CD8-positive, alpha-beta memory T cell (primary cell): ENCODE results near the gene TXK. TPM values are rescaled to one million over a fixed set of nuclear protein-coding genes. Genes with fewer than 3 reads are reported as not detected.
A peak's percentile ranks its signal among the peaks of the same experiment; 100 is the strongest.

Experiments used
- CTCF ChIA-PET: fragments of 350-600 bp; sonication (Branson Sonifier 250); formaldehyde crosslinking; loops from one replicate; lab custom pipeline; 2021; ENCODE audit warnings: antibody characterized with exemption; lab: Charles Lee
- POLR2A ChIA-PET: fragments of 350-600 bp; sonication (Branson Sonifier 250); formaldehyde crosslinking; loops from one replicate; lab custom pipeline; 2021; ENCODE audit warnings: antibody characterized with exemption; lab: Charles Lee
- DNase-seq, 5 donors: peaks; one replicate each; pipeline versions ENCODE4 v3.0.0 to v3.0.0-alpha.2; 2020 to 2022; ENCODE audit warnings: mixed read lengths in 1 of 5
- H3K27ac ChIP-seq: one replicate; pipeline ENCODE4 v1.7.0; 2013; ENCODE audit warnings: low read depth, mild to moderate bottlenecking, low read length, moderate library complexity
- H3K27me3 ChIP-seq: 2 replicates; pipeline ENCODE4 v1.7.0; 2013; ENCODE audit warnings: low read length, mild to moderate bottlenecking; ENCODE audit not compliant: insufficient read depth, poor library complexity, severe bottlenecking
- H3K36me3 ChIP-seq: 2 replicates; pipeline ENCODE4 v1.7.0; 2013; ENCODE audit warnings: mild to moderate bottlenecking, low read length, moderate library complexity; ENCODE audit not compliant: insufficient read depth
- H3K4me1 ChIP-seq: 2 replicates; pipeline ENCODE4 v1.7.0; 2013; ENCODE audit warnings: mild to moderate bottlenecking, low read length, moderate library complexity; ENCODE audit not compliant: insufficient read depth
- H3K4me3 ChIP-seq: 2 replicates; pipeline ENCODE4 v1.7.0; 2013; ENCODE audit warnings: mild to moderate bottlenecking, low read length
- H3K9me3 ChIP-seq: 2 replicates; pipeline ENCODE4 v1.7.0; 2013; ENCODE audit warnings: mild to moderate bottlenecking, low read length
- H3K27ac Mint-ChIP-seq, 8 donors: one replicate each; pipeline ENCODE4 v1.8.0; 2020 to 2021; ENCODE audit warnings: mixed read lengths in 8 of 8, mild to moderate bottlenecking in 6 of 8, inconsistent platforms in 3 of 8, moderate library complexity in 3 of 8
- H3K27me3 Mint-ChIP-seq, 2 donors: one replicate each; pipeline ENCODE4 v1.8.0; 2020 to 2021; ENCODE audit warnings: mixed read lengths in 2 of 2, mild to moderate bottlenecking in 1 of 2, moderate library complexity in 1 of 2
- H3K36me3 Mint-ChIP-seq, 3 donors: one replicate each; pipeline ENCODE4 v1.8.0; 2020 to 2021; ENCODE audit warnings: mixed read lengths in 3 of 3, inconsistent platforms in 1 of 3, mild to moderate bottlenecking in 1 of 3
- H3K4me1 Mint-ChIP-seq, 3 donors: one replicate each; pipeline ENCODE4 v1.8.0; 2020 to 2021; ENCODE audit warnings: mixed read lengths in 3 of 3, inconsistent platforms in 1 of 3, mild to moderate bottlenecking in 1 of 3
- H3K4me3 Mint-ChIP-seq, 7 donors: one replicate each; pipeline ENCODE4 v1.8.0; 2020 to 2021; ENCODE audit warnings: mixed read lengths in 7 of 7, mild to moderate bottlenecking in 6 of 7, moderate library complexity in 4 of 7, inconsistent platforms in 2 of 7
- H3K9me3 Mint-ChIP-seq, 5 donors: one replicate each; pipeline ENCODE4 v1.8.0; 2020 to 2022; ENCODE audit warnings: mixed read lengths in 5 of 5, mild to moderate bottlenecking in 3 of 5, moderate library complexity in 2 of 5, inconsistent platforms in 1 of 5
- polyA plus RNA-seq: library from polyadenylated mRNA; unstranded; fragments of 300-500 nt; fragmentation: Illumina TruSeq; gene quantifications from one replicate; pipeline ENCODE4 v1.2.3, GENCODE V29; 2021
- total RNA-seq, 2 experiments: library from RNA; stranded (reverse); gene quantifications; one replicate each; pipeline ENCODE4 v1.2.3, GENCODE V29; 2021

Gene TXK
- total and polyA plus RNA-seq, 3 experiments from 2014 or later, result 6.0 to 70.0 (median 6.4) TPM

- H3K4me1 Mint-ChIP-seq, result peaks cover 60 to 68% (median 67%) of the 10 kb centered on the region in 3 donors
- Histone ChIP-seq H3K4me1 (peaks cover 92% of the 10 kb centered on the region), H3K4me3 (peak overlapping the region; percentile 9), H3K27ac (no peak overlapping the region), H3K36me3 (no peaks in the 10 kb centered on the region), H3K27me3 (no peaks in the 10 kb centered on the region), H3K9me3 (no peaks in the 10 kb centered on the region)
- ChIA-PET CTCF (interaction anchor here (1.0 to 8.0 kb wide), 3 partner anchors 9 to 38 kb away, joined by 3 to 109 read pairs (median 4); partner anchors contain the start of gene TXK), POLR2A (no interaction called here)
- no peaks in the 10 kb centered on the region for H3K27me3 Mint-ChIP-seq
- peaks cover 0 to 11% (median 2%) of the 10 kb centered on the region in 3 donors for H3K36me3 Mint-ChIP-seq
- peak overlapping the region in 4 of 7 donors; percentile 9 to 70 (median 28) for H3K4me3 Mint-ChIP-seq
- H3K9me3 Mint-ChIP-seq, result no peaks in the 10 kb centered on the region
- no peak for DNase-seq
- peak overlapping the region; percentile 5 to 93 (median 59) for H3K27ac Mint-ChIP-seq
Measured at GRCh38 chr4:48124870-48125269, 9.2 kb downstream of the TXK start.

DNA sequence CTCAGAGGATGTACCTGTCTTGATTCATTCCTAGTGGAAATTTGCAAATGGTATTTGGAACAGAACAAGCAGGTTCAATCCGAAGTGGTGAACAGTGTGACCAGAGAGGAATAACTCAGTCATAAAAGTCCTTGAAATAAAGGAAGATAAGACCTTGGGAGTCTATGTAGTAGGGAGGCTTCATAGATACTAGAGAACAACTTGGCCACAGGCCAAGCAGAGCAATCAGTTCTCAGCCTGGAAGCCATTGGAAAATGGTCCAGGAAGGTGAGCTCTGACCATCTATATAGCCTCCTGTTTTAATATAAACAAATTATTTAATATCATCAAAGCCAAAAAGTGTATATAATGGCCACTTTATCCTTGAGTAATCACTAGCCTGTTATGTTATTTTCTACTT, 11.3 kb downstream of the TXK start:
- Histone ChIP-seq H3K4me1 (peaks cover 92% of the 10 kb centered on the region), H3K4me3 (no peak overlapping the region), H3K9me3 (no peaks in the 10 kb centered on the region), H3K27me3 (no peaks in the 10 kb centered on the region), H3K27ac (no peak overlapping the region), H3K36me3 (no peaks in the 10 kb centered on the region)
- no peak overlapping the region for H3K27ac Mint-ChIP-seq
- DNase-seq, result no peak
- ChIA-PET CTCF (interaction anchor here (0.6 to 8.0 kb wide), 2 partner anchors 9 to 16 kb away, joined by 3 to 109 read pairs; no protein-coding TSS in a partner anchor), POLR2A (no interaction called here)
- no peak overlapping the region for H3K4me3 Mint-ChIP-seq
- H3K4me1 Mint-ChIP-seq, result peaks cover 64 to 68% (median 67%) of the 10 kb centered on the region in 3 donors
- peaks cover 0 to 10% (median 10%) of the 10 kb centered on the region in 3 donors for H3K36me3 Mint-ChIP-seq
- H3K27me3 Mint-ChIP-seq, result no peaks in the 10 kb centered on the region
- peaks cover 0 to 2% (median 0%) of the 10 kb centered on the region in 5 donors for H3K9me3 Mint-ChIP-seq

DNA sequence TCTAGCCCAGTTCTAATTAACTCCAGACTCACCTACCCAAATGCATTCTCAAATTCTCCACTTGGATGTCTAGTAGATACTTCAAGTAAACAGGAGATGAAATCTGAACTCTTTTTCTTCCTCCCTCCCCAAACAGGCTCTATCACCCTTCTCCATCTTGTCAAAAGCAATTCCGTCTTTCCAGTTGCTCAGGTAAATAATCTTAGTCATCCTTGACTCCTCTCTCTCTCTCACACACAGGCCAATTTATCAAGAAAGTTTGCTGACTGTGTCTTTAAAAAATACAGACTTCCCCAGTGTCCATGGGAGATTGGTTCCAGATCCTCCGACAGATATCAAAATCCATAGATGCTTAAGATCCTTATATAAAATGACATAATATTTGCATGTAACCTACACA, 12.9 kb downstream of the TXK start:
- no peak overlapping the region for H3K27ac Mint-ChIP-seq
- ChIA-PET CTCF (no interaction called here), POLR2A (no interaction called here)
- H3K9me3 ChIP-seq, result no peaks in the 10 kb centered on the region
- H3K27ac ChIP-seq, result no peak overlapping the region
- no peaks in the 10 kb centered on the region for H3K27me3 ChIP-seq
- peaks cover 0 to 15% (median 10%) of the 10 kb centered on the region in 3 donors for H3K36me3 Mint-ChIP-seq
- H3K36me3 ChIP-seq, result no peaks in the 10 kb centered on the region
- H3K27me3 Mint-ChIP-seq, result no peaks in the 10 kb centered on the region
- no peak overlapping the region for H3K4me3 ChIP-seq
- H3K4me1 ChIP-seq, result peaks cover 92% of the 10 kb centered on the region
- peaks cover 0 to 2% (median 0%) of the 10 kb centered on the region in 5 donors for H3K9me3 Mint-ChIP-seq
- H3K4me3 Mint-ChIP-seq, result no peak overlapping the region
- H3K4me1 Mint-ChIP-seq, result peaks cover 64 to 67% (median 65%) of the 10 kb centered on the region in 3 donors
- no peak for DNase-seq

DNA sequence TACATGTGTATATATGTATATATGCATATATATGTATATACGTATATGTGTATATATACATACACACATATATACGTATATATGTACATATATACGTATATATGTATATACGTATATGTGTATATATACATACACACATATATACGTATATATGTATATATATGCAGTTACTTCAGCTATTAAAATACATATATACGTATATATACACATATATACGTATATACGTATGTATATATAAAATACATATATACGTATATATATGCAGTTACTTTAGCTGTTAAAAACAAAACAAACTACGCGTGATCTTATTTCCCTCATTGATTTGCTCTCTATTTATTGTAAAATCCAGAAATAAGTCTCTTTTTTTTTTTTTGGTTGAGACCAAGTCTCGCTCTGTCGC, 13.9 kb downstream of the TXK start:
- Histone ChIP-seq H3K27me3 (no peaks in the 10 kb centered on the region), H3K9me3 (no peaks in the 10 kb centered on the region), H3K27ac (no peak overlapping the region), H3K36me3 (no peaks in the 10 kb centered on the region), H3K4me3 (no peak overlapping the region), H3K4me1 (peaks cover 83% of the 10 kb centered on the region)
- Mint-ChIP-seq H3K9me3 (peaks cover 0 to 2% (median 0%) of the 10 kb centered on the region in 5 donors), H3K4me3 (no peak overlapping the region), H3K27ac (no peak overlapping the region), H3K27me3 (no peaks in the 10 kb centered on the region), H3K36me3 (peaks cover 0 to 19% (median 10%) of the 10 kb centered on the region in 3 donors), H3K4me1 (peaks cover 60 to 62% (median 60%) of the 10 kb centered on the region in 3 donors)
- ChIA-PET POLR2A (no interaction called here), CTCF (no interaction called here)
- no peak for DNase-seq

DNA sequence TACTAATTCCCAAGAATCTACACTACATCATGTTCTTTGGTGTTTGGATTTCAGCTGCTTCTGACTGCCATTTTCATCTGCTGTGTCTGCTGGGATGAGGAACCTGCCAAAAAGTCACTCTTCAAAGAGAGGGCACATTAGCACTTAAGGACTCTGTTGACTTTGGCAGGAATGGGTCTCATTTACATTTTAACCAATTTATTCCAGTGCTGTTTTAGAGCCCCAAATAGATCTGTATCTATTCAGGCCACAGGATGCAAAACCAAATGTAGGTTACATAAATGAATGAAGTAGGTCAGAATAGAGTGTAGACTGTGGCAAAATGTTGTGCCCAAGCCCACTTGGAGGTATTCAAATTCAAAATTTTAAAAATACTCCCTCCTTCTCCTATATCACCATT, 14.4 kb downstream of the TXK start:
- ChIA-PET CTCF (no interaction called here), POLR2A (no interaction called here)
- Histone ChIP-seq H3K36me3 (no peaks in the 10 kb centered on the region), H3K4me1 (peaks cover 79% of the 10 kb centered on the region), H3K9me3 (no peaks in the 10 kb centered on the region), H3K27ac (no peak overlapping the region), H3K4me3 (no peak overlapping the region), H3K27me3 (no peaks in the 10 kb centered on the region)
- no peaks in the 10 kb centered on the region for H3K27me3 Mint-ChIP-seq
- peaks cover 57 to 59% (median 58%) of the 10 kb centered on the region in 3 donors for H3K4me1 Mint-ChIP-seq
- peaks cover 0 to 20% (median 10%) of the 10 kb centered on the region in 3 donors for H3K36me3 Mint-ChIP-seq
- no peak for DNase-seq
- H3K27ac Mint-ChIP-seq, result peak overlapping the region in 6 of 8 donors; percentile 2 to 42 (median 18)
- H3K4me3 Mint-ChIP-seq, result peak overlapping the region in 3 of 7 donors; percentile 4 to 25 (median 24)
- peaks cover 0 to 2% (median 0%) of the 10 kb centered on the region in 5 donors for H3K9me3 Mint-ChIP-seq

- peaks cover 0 to 2% (median 0%) of the 10 kb centered on the region in 5 donors for H3K9me3 Mint-ChIP-seq
- H3K9me3 ChIP-seq, result no peaks in the 10 kb centered on the region
- H3K4me3 Mint-ChIP-seq, result peak overlapping the region in 1 of 7 donors; percentile 22
- DNase-seq, result no peak
- H3K27me3 ChIP-seq, result no peaks in the 10 kb centered on the region
- H3K4me3 ChIP-seq, result no peak overlapping the region
- POLR2A ChIA-PET, result interaction anchor here (1.1 kb wide), 1 partner anchor 21 kb away, joined by 3 read pairs; no protein-coding TSS in a partner anchor
- peaks cover 57 to 59% (median 58%) of the 10 kb centered on the region in 3 donors for H3K4me1 Mint-ChIP-seq
- peaks cover 75% of the 10 kb centered on the region for H3K4me1 ChIP-seq
- H3K36me3 ChIP-seq, result no peaks in the 10 kb centered on the region
- H3K27ac ChIP-seq, result no peak overlapping the region
- peak overlapping the region in 6 of 8 donors; percentile 0 to 61 (median 21) for H3K27ac Mint-ChIP-seq
- peaks cover 0 to 27% (median 5%) of the 10 kb centered on the region in 3 donors for H3K36me3 Mint-ChIP-seq
- no peaks in the 10 kb centered on the region for H3K27me3 Mint-ChIP-seq
- CTCF ChIA-PET, result interaction anchor here (1.1 to 1.8 kb wide), 3 partner anchors 9 to 84 kb away, joined by 3 to 7 read pairs (median 3); no protein-coding TSS in a partner anchor
Measured at GRCh38 chr4:48118081-48118480, 16.0 kb downstream of the TXK start.

DNA sequence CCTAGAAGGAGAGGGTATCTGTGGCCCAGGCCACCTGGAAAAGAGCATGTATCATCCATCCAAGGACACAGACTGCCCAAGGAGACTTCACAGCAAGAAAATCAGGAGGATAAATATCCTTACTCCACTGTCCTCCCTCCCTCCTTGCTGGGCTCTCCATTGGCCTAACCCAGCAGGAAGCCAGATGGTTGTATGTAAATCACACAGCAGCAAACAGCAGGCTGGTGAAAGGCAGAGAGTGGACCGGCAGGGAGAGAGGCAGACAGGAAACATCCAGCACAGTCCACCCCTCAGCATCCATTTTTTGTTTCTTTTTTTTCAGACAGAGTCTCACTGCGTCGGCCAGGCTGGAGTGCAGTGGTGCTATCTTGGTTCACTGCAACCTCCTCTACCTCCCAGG, 17.5 kb downstream of the TXK start:
- ChIA-PET POLR2A (no interaction called here), CTCF (interaction anchor here (1.8 kb wide), 1 partner anchor 11 kb away, joined by 7 read pairs; no protein-coding TSS in a partner anchor)
- Histone ChIP-seq H3K9me3 (no peaks in the 10 kb centered on the region), H3K27ac (no peak overlapping the region), H3K36me3 (no peaks in the 10 kb centered on the region), H3K27me3 (no peaks in the 10 kb centered on the region), H3K4me1 (peaks cover 65% of the 10 kb centered on the region), H3K4me3 (no peak overlapping the region)
- Mint-ChIP-seq H3K4me1 (peaks cover 70 to 72% (median 72%) of the 10 kb centered on the region in 3 donors), H3K36me3 (peaks cover 0 to 39% (median 5%) of the 10 kb centered on the region in 3 donors), H3K4me3 (peak overlapping the region in 2 of 7 donors; percentile 21 to 27), H3K27me3 (no peaks in the 10 kb centered on the region), H3K9me3 (peaks cover 0 to 2% (median 0%) of the 10 kb centered on the region in 5 donors), H3K27ac (peak overlapping the region; percentile 14 to 91 (median 41))
- no peak for DNase-seq

DNA sequence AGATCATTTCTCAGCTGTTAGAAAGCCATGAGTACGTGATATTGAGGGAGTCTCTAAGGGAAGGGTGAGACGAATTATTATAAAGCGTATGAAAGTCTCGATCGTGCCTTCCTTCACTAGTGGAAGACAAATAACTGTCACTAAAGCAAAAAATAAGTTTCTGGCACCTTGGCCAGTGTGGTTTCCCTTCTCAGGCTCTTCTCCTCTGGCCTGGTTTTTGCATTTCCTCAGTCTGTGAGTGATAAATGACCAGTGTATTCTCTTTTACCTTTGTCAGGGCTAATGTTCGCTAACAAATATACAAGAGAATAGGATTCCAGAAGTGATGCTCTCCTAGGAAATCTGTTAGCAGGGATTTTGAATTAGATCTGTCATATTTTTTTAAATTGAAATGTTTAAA, 19.6 kb downstream of the TXK start:
- Mint-ChIP-seq H3K27me3 (no peaks in the 10 kb centered on the region), H3K36me3 (peaks cover 0 to 52% (median 8%) of the 10 kb centered on the region in 3 donors), H3K4me3 (peak overlapping the region; percentile 49 to 91 (median 83)), H3K27ac (peak overlapping the region in 7 of 8 donors; percentile 61 to 95 (median 84)), H3K4me1 (peaks cover 74 to 83% (median 78%) of the 10 kb centered on the region in 3 donors), H3K9me3 (peaks cover 0 to 2% (median 0%) of the 10 kb centered on the region in 5 donors)
- Histone ChIP-seq H3K36me3 (no peaks in the 10 kb centered on the region), H3K9me3 (no peaks in the 10 kb centered on the region), H3K4me3 (no peak overlapping the region), H3K4me1 (peaks cover 52% of the 10 kb centered on the region), H3K27me3 (no peaks in the 10 kb centered on the region), H3K27ac (no peak overlapping the region)
- DNase-seq, result no peak
- ChIA-PET CTCF (interaction anchor here (0.7 to 1.5 kb wide), 2 partner anchors 8 to 13 kb away, joined by 3 to 8 read pairs; no protein-coding TSS in a partner anchor), POLR2A (no interaction called here)
